GM12878 (cell line): ENCODE measurements around the gene ZNF276. TPM values are rescaled to one million over a fixed set of nuclear protein-coding genes. Genes with fewer than 3 reads are reported as not detected.

Experiments
- IKZF2 ChIP-seq, 2 experiments: fragments of 450-650 bp; IDR thresholded peaks; 2 replicates each; pipeline ENCODE4 v1.6.1; 2017; ENCODE audit warnings: mild to moderate bottlenecking in 2 of 2, moderate library complexity in 2 of 2
- KLF5 ChIP-seq: fragments of 450-650 bp; IDR thresholded peaks from 2 replicates; pipeline ENCODE4 v1.6.1; 2014; ENCODE audit warnings: mild to moderate bottlenecking; ENCODE audit not compliant: partially characterized antibody
- MEF2B ChIP-seq: fragments of 450-650 bp; IDR thresholded peaks from 2 replicates; pipeline ENCODE4 v1.6.1; 2018; ENCODE audit warnings: mild to moderate bottlenecking, moderate library complexity; ENCODE audit not compliant: partially characterized antibody, poor library complexity, severe bottlenecking
- NFYA ChIP-seq: IDR thresholded peaks from 2 replicates; pipeline ENCODE4 v1.6.1; 2011; ENCODE audit warnings: low read depth, mild to moderate bottlenecking, low read length, improper control_type of control experiment, borderline replicate concordance
- PAX5 ChIP-seq: IDR thresholded peaks from 2 replicates; pipeline ENCODE4 v1.6.1; 2011; ENCODE audit warnings: low read depth, low read length, borderline replicate concordance
- SMAD1 ChIP-seq: fragments of 450-650 bp; IDR thresholded peaks from 2 replicates; pipeline ENCODE4 v1.6.1; 2018; ENCODE audit warnings: mild to moderate bottlenecking, low read depth; ENCODE audit not compliant: partially characterized antibody
- SRF ChIP-seq, 2 experiments: IDR thresholded peaks; 2 replicates each; pipeline ENCODE4 v1.6.1; 2011; ENCODE audit warnings: low read depth in 2 of 2, low read length in 2 of 2, mild to moderate bottlenecking in 1 of 2, moderate library complexity in 1 of 2
- TCF12 ChIP-seq: IDR thresholded peaks from 2 replicates; pipeline ENCODE4 v1.6.1; 2011; ENCODE audit warnings: low read depth, mild to moderate bottlenecking, low read length
- ZZZ3 ChIP-seq: IDR thresholded peaks from 2 replicates; pipeline ENCODE4 v1.6.1; 2011; ENCODE audit warnings: low read depth; ENCODE audit not compliant: control insufficient read depth, insufficient read length
- polyA plus RNA-seq, 11 experiments: library from polyadenylated mRNA; depleted of rRNA in 4 of 11; unstranded in 6 of 11; stranded (reverse) in 5 of 11; fragments of >200 nt; fragmentation: Nextera tagmentation in 4 of 11; fragmentation: Illumina TruSeq in 1 of 11; extraction: Ambion mirVana in 4 of 11; extraction: Trizol in 1 of 11; gene quantifications; 1 replicate in 1 of 11; 2 replicates in 10 of 11; pipeline versions ENCODE4 v1.2.1 to v1.2.3, GENCODE V29; 2011 to 2016; ENCODE audit warnings: inconsistent platforms in 2 of 11, missing spikeins in 2 of 11, low read depth in 1 of 11
- total RNA-seq, 4 experiments: library from RNA; depleted of rRNA in 3 of 4; stranded (reverse); fragments of >200 nt in 3 of 4; fragmentation: Illumina TruSeq in 1 of 4; extraction: Trizol in 1 of 4; gene quantifications; 2 replicates each; pipeline versions ENCODE4 v1.2.1 to v1.2.3, GENCODE V29; 2013 to 2021
- TF ChIP-seq, protein P1 (sequence below): fragments of 450-650 bp; IDR thresholded peaks from 2 replicates; pipeline ENCODE4 v1.6.1; 2017; ENCODE audit warnings: mild to moderate bottlenecking
- TF ChIP-seq, protein P2 (sequence below): fragments of 450-650 bp; IDR thresholded peaks from 2 replicates; pipeline ENCODE4 v1.6.1; 2016; ENCODE audit warnings: mild to moderate bottlenecking, moderate library complexity, borderline replicate concordance
- TF ChIP-seq, protein P3 (sequence below): fragments of 450-650 bp; IDR thresholded peaks from 2 replicates; pipeline ENCODE4 v1.6.1; 2017; ENCODE audit warnings: mild to moderate bottlenecking, moderate library complexity
- TF ChIP-seq, protein P4 (sequence below): fragments of 450-650 bp; IDR thresholded peaks from 2 replicates; pipeline ENCODE4 v1.6.1; 2017; ENCODE audit warnings: low read depth, mild to moderate bottlenecking, moderate library complexity
- TF ChIP-seq, protein P5 (sequence below): IDR thresholded peaks from 2 replicates; pipeline ENCODE4 v1.6.1; 2011; ENCODE audit warnings: borderline replicate concordance, low read depth, mild to moderate bottlenecking, moderate library complexity, low read length; ENCODE audit not compliant: insufficient read depth, poor library complexity, severe bottlenecking

ZNF276 gene
- total and polyA plus RNA-seq, 10 of the 15 experiments (the other 5 are each of a cell fraction or from before 2014, with no cell fraction given) = 0.27 to 22.7 (median 8.7) TPM

DNA sequence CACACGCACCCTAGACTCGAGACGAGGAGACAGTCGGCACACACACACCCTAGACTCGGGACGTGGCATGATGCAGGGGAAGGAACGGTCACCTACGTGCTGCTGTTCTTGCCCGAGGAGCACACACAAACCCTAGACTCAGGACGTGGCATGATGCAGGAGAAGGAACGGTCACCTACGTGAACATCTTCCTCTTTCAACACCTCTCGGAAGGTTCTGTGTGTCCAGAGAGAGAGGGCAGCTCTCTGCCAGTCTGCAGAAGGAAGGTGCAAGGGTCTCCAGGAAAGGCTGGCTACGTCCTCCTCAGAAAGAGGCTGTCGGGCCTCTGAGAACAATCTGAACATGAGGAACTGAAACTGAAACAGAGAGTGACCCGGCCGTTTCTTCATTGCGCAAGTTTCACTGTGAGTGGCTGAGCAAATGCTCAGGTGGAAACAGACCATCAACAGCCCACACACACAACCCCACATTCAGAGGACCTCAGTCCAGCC lies 43.4 kb downstream of the ZNF276 start (continued):
- TF ChIP-seq TCF12 = peak; percentile 71; the same call in 1 of the 2 replicates
- no peak for TF ChIP-seq MEF2B
- no peak for TF ChIP-seq ZZZ3
- TF ChIP-seq, protein P1, sequence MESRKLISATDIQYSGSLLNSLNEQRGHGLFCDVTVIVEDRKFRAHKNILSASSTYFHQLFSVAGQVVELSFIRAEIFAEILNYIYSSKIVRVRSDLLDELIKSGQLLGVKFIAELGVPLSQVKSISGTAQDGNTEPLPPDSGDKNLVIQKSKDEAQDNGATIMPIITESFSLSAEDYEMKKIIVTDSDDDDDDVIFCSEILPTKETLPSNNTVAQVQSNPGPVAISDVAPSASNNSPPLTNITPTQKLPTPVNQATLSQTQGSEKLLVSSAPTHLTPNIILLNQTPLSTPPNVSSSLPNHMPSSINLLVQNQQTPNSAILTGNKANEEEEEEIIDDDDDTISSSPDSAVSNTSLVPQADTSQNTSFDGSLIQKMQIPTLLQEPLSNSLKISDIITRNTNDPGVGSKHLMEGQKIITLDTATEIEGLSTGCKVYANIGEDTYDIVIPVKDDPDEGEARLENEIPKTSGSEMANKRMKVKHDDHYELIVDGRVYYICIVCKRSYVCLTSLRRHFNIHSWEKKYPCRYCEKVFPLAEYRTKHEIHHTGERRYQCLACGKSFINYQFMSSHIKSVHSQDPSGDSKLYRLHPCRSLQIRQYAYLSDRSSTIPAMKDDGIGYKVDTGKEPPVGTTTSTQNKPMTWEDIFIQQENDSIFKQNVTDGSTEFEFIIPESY = no peak
- peak; percentile 73 to 86 for TF ChIP-seq IKZF2 (IDR thresholded peaks at IDR 0.05)
- peak in 1 of 2 experiments; percentile 77; a peak in 2 of 4 replicates for TF ChIP-seq SRF (IDR thresholded peaks at IDR 0.05; ENCODE audit: low read depth in 2 of 2, low read length in 2 of 2)
- TF ChIP-seq, protein P2, sequence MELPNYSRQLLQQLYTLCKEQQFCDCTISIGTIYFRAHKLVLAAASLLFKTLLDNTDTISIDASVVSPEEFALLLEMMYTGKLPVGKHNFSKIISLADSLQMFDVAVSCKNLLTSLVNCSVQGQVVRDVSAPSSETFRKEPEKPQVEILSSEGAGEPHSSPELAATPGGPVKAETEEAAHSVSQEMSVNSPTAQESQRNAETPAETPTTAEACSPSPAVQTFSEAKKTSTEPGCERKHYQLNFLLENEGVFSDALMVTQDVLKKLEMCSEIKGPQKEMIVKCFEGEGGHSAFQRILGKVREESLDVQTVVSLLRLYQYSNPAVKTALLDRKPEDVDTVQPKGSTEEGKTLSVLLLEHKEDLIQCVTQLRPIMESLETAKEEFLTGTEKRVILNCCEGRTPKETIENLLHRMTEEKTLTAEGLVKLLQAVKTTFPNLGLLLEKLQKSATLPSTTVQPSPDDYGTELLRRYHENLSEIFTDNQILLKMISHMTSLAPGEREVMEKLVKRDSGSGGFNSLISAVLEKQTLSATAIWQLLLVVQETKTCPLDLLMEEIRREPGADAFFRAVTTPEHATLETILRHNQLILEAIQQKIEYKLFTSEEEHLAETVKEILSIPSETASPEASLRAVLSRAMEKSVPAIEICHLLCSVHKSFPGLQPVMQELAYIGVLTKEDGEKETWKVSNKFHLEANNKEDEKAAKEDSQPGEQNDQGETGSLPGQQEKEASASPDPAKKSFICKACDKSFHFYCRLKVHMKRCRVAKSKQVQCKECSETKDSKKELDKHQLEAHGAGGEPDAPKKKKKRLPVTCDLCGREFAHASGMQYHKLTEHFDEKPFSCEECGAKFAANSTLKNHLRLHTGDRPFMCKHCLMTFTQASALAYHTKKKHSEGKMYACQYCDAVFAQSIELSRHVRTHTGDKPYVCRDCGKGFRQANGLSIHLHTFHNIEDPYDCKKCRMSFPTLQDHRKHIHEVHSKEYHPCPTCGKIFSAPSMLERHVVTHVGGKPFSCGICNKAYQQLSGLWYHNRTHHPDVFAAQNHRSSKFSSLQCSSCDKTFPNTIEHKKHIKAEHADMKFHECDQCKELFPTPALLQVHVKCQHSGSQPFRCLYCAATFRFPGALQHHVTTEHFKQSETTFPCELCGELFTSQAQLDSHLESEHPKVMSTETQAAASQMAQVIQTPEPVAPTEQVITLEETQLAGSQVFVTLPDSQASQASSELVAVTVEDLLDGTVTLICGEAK = no peak; the same call in 1 of the 2 replicates
- TF ChIP-seq SMAD1 = no peak
- TF ChIP-seq, protein P3, sequence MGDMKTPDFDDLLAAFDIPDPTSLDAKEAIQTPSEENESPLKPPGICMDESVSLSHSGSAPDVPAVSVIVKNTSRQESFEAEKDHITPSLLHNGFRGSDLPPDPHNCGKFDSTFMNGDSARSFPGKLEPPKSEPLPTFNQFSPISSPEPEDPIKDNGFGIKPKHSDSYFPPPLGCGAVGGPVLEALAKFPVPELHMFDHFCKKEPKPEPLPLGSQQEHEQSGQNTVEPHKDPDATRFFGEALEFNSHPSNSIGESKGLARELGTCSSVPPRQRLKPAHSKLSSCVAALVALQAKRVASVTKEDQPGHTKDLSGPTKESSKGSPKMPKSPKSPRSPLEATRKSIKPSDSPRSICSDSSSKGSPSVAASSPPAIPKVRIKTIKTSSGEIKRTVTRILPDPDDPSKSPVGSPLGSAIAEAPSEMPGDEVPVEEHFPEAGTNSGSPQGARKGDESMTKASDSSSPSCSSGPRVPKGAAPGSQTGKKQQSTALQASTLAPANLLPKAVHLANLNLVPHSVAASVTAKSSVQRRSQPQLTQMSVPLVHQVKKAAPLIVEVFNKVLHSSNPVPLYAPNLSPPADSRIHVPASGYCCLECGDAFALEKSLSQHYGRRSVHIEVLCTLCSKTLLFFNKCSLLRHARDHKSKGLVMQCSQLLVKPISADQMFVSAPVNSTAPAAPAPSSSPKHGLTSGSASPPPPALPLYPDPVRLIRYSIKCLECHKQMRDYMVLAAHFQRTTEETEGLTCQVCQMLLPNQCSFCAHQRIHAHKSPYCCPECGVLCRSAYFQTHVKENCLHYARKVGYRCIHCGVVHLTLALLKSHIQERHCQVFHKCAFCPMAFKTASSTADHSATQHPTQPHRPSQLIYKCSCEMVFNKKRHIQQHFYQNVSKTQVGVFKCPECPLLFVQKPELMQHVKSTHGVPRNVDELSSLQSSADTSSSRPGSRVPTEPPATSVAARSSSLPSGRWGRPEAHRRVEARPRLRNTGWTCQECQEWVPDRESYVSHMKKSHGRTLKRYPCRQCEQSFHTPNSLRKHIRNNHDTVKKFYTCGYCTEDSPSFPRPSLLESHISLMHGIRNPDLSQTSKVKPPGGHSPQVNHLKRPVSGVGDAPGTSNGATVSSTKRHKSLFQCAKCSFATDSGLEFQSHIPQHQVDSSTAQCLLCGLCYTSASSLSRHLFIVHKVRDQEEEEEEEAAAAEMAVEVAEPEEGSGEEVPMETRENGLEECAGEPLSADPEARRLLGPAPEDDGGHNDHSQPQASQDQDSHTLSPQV = no peak
- no peak for TF ChIP-seq KLF5
- TF ChIP-seq, protein P4, sequence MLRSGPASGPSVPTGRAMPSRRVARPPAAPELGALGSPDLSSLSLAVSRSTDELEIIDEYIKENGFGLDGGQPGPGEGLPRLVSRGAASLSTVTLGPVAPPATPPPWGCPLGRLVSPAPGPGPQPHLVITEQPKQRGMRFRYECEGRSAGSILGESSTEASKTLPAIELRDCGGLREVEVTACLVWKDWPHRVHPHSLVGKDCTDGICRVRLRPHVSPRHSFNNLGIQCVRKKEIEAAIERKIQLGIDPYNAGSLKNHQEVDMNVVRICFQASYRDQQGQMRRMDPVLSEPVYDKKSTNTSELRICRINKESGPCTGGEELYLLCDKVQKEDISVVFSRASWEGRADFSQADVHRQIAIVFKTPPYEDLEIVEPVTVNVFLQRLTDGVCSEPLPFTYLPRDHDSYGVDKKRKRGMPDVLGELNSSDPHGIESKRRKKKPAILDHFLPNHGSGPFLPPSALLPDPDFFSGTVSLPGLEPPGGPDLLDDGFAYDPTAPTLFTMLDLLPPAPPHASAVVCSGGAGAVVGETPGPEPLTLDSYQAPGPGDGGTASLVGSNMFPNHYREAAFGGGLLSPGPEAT = peak; percentile 66
- TF ChIP-seq, protein P5, sequence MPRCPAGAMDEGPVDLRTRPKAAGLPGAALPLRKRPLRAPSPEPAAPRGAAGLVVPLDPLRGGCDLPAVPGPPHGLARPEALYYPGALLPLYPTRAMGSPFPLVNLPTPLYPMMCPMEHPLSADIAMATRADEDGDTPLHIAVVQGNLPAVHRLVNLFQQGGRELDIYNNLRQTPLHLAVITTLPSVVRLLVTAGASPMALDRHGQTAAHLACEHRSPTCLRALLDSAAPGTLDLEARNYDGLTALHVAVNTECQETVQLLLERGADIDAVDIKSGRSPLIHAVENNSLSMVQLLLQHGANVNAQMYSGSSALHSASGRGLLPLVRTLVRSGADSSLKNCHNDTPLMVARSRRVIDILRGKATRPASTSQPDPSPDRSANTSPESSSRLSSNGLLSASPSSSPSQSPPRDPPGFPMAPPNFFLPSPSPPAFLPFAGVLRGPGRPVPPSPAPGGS = peak; percentile 79
- peak; percentile 76; the same call in 1 of the 2 replicates for TF ChIP-seq PAX5
- no peak for TF ChIP-seq NFYA
